HepG2 (cell line): ENCODE measurements around the gene ENAH. TPM values are rescaled to one million over a fixed set of nuclear protein-coding genes. Genes with fewer than 3 reads are reported as not detected.

Source experiments
- ARID4A ChIP-seq: sonication (generic); formaldehyde crosslinking; IDR thresholded peaks from 2 replicates; pipeline ENCODE4 v1.5.0; 2020; ENCODE audit warnings: mild to moderate bottlenecking, missing genetic modification reagents, borderline replicate concordance
- CHCHD3 ChIP-seq: sonication (generic); formaldehyde crosslinking; IDR thresholded peaks from 2 replicates; pipeline ENCODE4 v1.8.0; 2022; ENCODE audit warnings: mild to moderate bottlenecking, missing genetic modification reagents, moderate library complexity
- FOSL2 ChIP-seq: sonication (generic); formaldehyde crosslinking; IDR thresholded peaks from 2 replicates; pipeline ENCODE4 v1.4.0; 2020; ENCODE audit warnings: missing genetic modification reagents
- GRHL1 ChIP-seq: sonication (generic); formaldehyde crosslinking; conservative IDR thresholded peaks from 2 replicates; pipeline ENCODE4 v1.8.0; 2022; ENCODE audit warnings: missing genetic modification reagents
- ISX ChIP-seq: sonication (generic); formaldehyde crosslinking; conservative IDR thresholded peaks from 2 replicates; pipeline ENCODE4 v1.5.0; 2020; ENCODE audit warnings: missing genetic modification reagents
- PAWR ChIP-seq: sonication (generic); formaldehyde crosslinking; IDR thresholded peaks from 2 replicates; pipeline ENCODE4 v1.4.0; 2020; ENCODE audit warnings: missing genetic modification reagents, mild to moderate bottlenecking, borderline replicate concordance
- POLR2AphosphoS5 ChIP-seq: IDR thresholded peaks from 2 replicates; pipeline ENCODE4 v1.6.1; 2012; ENCODE audit warnings: low read depth, low read length
- SSRP1 ChIP-seq: IDR thresholded peaks from 2 replicates; pipeline ENCODE4 v1.6.1; 2016; ENCODE audit warnings: control low read depth
- ZBTB7A ChIP-seq: sonication (generic); formaldehyde crosslinking; IDR thresholded peaks from 2 replicates; pipeline ENCODE4 v1.8.0; 2022; ENCODE audit warnings: mild to moderate bottlenecking, missing genetic modification reagents
- ZC3H13 ChIP-seq: sonication (generic); formaldehyde crosslinking; IDR thresholded peaks from 2 replicates; pipeline ENCODE4 v1.8.1; 2023; ENCODE audit warnings: mild to moderate bottlenecking, missing genetic modification reagents, moderate library complexity
- ZNF124 ChIP-seq: sonication (generic); formaldehyde crosslinking; IDR thresholded peaks from 2 replicates; pipeline ENCODE4 v1.4.0; 2020; ENCODE audit warnings: missing genetic modification reagents
- ZNF205 ChIP-seq: IDR thresholded peaks from 2 replicates; pipeline ENCODE4 v1.6.1; 2018; ENCODE audit warnings: missing biosample characterization, missing genetic modification reagents
- ZNF256 ChIP-seq: sonication (generic); formaldehyde crosslinking; conservative IDR thresholded peaks from 2 replicates; pipeline ENCODE4 v1.4.0; 2020; ENCODE audit warnings: missing genetic modification reagents
- ZNF546 ChIP-seq: sonication (generic); formaldehyde crosslinking; conservative IDR thresholded peaks from 2 replicates; pipeline ENCODE4 v1.8.1; 2023; ENCODE audit warnings: mild to moderate bottlenecking, missing genetic modification reagents
- ZNF607 ChIP-seq: sonication (generic); formaldehyde crosslinking; IDR thresholded peaks from 2 replicates; pipeline ENCODE4 v1.5.1; 2020; ENCODE audit warnings: missing genetic modification reagents, mild to moderate bottlenecking, borderline replicate concordance
- polyA plus RNA-seq, 8 experiments: library from polyadenylated mRNA; depleted of rRNA in 3 of 8; stranded (reverse) in 7 of 8; unstranded in 1 of 8; fragments of >200 nt; fragmentation: Illumina TruSeq in 4 of 8; extraction: Trizol in 4 of 8; gene quantifications; 2 replicates each; pipeline versions ENCODE4 v1.2.1 to v1.2.3, GENCODE V29; 2011 to 2016; ENCODE audit warnings: low read depth in 4 of 8, missing spikeins in 1 of 8, mixed read lengths in 1 of 8; ENCODE audit not compliant: insufficient read depth in 1 of 8
- total RNA-seq, 5 experiments: library from RNA; depleted of rRNA; stranded (reverse); fragments of >200 nt; fragmentation: Illumina TruSeq; extraction: Trizol; gene quantifications; 2 replicates each; pipeline ENCODE4 v1.2.3, GENCODE V29; 2016; ENCODE audit warnings: low read depth in 1 of 5
- TF ChIP-seq, protein P1 (sequence below): sonication (generic); formaldehyde crosslinking; IDR thresholded peaks from 2 replicates; pipeline ENCODE4 v1.5.0; 2020; ENCODE audit warnings: mild to moderate bottlenecking, missing genetic modification reagents
- TF ChIP-seq, protein P2 (sequence below): sonication (generic); formaldehyde crosslinking; IDR thresholded peaks from 2 replicates; pipeline ENCODE4 v1.4.0; 2020; ENCODE audit warnings: missing genetic modification reagents, mild to moderate bottlenecking, borderline replicate concordance
- TF ChIP-seq, protein P3 (sequence below): sonication (generic); formaldehyde crosslinking; IDR thresholded peaks from 2 replicates; pipeline ENCODE4 v1.4.0; 2020; ENCODE audit warnings: mild to moderate bottlenecking, missing genetic modification reagents, borderline replicate concordance

The ENAH gene
- total and polyA plus RNA-seq, 2 of the 13 experiments (the other 11 are each of a cell fraction or from before 2014, with no cell fraction given), result 22.1 to 58.3 TPM

DNA sequence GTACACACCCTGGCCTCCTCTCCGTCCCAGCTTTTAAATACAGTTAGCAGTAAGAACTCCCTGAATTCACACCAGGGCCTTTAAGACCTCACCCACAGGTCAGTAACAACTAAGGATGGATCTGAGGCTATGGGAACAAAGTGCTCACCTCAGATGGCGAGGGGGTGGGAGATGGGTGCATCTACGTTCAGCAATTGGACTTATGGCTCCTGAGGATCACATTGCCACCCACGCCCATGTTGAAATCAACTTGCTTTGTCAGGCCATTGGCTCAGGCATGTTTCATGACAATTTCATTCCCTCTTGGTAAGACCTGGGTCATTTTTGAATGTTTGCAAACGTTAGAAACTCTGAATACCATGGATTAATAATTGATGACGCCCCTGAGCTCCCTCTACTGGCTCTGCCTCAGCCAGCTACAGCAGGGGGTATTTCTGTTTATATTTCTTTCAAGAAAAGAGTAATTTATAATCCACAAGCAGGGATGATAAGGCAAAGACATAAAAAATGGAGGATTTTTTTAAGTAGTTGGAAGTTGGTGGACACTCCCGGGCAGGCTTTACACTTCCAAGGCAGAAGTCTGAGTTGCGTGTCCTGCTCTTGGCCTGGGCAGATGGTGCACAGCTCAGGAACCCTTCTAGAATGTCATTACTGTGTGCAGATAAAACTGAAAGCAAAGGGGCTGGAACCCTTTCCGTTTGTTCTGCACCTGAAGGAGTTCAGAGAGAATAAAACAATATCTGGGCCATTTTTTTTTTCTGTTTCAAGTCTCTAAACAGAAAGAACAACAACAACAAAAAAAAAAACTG is 211.4 kb downstream of the ENAH start (continued):
- TF ChIP-seq, protein P1, sequence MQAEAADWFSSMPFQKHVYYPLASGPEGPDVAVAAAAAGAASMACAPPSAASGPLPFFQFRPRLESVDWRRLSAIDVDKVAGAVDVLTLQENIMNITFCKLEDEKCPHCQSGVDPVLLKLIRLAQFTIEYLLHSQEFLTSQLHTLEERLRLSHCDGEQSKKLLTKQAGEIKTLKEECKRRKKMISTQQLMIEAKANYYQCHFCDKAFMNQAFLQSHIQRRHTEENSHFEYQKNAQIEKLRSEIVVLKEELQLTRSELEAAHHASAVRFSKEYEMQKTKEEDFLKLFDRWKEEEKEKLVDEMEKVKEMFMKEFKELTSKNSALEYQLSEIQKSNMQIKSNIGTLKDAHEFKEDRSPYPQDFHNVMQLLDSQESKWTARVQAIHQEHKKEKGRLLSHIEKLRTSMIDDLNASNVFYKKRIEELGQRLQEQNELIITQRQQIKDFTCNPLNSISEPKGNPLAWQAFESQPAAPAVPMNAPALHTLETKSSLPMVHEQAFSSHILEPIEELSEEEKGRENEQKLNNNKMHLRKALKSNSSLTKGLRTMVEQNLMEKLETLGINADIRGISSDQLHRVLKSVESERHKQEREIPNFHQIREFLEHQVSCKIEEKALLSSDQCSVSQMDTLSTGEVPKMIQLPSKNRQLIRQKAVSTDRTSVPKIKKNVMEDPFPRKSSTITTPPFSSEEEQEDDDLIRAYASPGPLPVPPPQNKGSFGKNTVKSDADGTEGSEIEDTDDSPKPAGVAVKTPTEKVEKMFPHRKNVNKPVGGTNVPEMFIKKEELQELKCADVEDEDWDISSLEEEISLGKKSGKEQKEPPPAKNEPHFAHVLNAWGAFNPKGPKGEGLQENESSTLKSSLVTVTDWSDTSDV (CRISPR knock-in tag), result no peak
- TF ChIP-seq, protein P2, sequence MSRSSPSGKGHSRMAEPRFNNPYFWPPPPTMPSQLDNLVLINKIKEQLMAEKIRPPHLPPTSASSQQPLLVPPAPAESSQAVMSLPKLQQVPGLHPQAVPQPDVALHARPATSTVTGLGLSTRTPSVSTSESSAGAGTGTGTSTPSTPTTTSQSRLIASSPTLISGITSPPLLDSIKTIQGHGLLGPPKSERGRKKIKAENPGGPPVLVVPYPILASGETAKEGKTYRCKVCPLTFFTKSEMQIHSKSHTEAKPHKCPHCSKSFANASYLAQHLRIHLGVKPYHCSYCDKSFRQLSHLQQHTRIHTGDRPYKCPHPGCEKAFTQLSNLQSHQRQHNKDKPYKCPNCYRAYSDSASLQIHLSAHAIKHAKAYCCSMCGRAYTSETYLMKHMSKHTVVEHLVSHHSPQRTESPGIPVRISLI (CRISPR knock-in tag), result no peak
- TF ChIP-seq SSRP1 (CRISPR knock-in tag) (no peak), GRHL1 (CRISPR knock-in tag) (no peak), CHCHD3 (CRISPR knock-in tag) (no peak), ZNF124 (no peak), PAWR (CRISPR knock-in tag) (no peak), FOSL2 (peak; percentile 33), ZC3H13 (CRISPR knock-in tag) (no peak), ZNF256 (CRISPR knock-in tag) (no peak), POLR2AphosphoS5 (peak; percentile 69; the same call in 1 of the 2 replicates), ZNF205 (CRISPR knock-in tag) (no peak), ISX (no peak), ARID4A (CRISPR knock-in tag) (no peak), ZBTB7A (no peak), ZNF546 (CRISPR knock-in tag) (no peak), ZNF607 (CRISPR knock-in tag) (no peak)
- TF ChIP-seq, protein P3, sequence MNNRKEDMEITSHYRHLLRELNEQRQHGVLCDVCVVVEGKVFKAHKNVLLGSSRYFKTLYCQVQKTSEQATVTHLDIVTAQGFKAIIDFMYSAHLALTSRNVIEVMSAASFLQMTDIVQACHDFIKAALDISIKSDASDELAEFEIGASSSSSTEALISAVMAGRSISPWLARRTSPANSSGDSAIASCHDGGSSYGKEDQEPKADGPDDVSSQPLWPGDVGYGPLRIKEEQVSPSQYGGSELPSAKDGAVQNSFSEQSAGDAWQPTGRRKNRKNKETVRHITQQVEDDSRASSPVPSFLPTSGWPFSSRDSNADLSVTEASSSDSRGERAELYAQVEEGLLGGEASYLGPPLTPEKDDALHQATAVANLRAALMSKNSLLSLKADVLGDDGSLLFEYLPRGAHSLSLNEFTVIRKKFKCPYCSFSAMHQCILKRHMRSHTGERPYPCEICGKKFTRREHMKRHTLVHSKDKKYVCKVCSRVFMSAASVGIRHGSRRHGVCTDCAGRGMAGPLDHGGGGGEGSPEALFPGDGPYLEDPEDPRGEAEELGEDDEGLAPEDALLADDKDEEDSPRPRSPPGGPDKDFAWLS (CRISPR knock-in tag), result no peak
